ENCODE measurements around the gene KRT1. TPM values are rescaled to one million over a fixed set of nuclear protein-coding genes. Genes with fewer than 3 reads are reported as not detected.

Gene KRT1
- total RNA-seq, 1 experiment from 2014 or later: not detected

- BruUV-seq (replicated peaks): no TSS peak
- Mint-ChIP-seq H3K36me3 (ENCODE audit: insufficient read depth, unreplicated experiment) (no peaks in the 10 kb centered on the region), H3K9me3 (ENCODE audit: low read depth, unreplicated experiment) (no peaks in the 10 kb centered on the region), H3K27me3 (ENCODE audit: unreplicated experiment) (peaks cover 43% of the 10 kb centered on the region), H3K4me3 (ENCODE audit: low read depth, unreplicated experiment) (no peak overlapping the region), H3K4me1 (ENCODE audit: low read depth, unreplicated experiment) (no peaks in the 10 kb centered on the region), H3K27ac (ENCODE audit: unreplicated experiment) (no peak overlapping the region)
- DNase-seq: no peak
- CTCF ChIA-PET: no interaction called here
- intact Hi-C loops (cut with micrococcal nuclease; ENCODE audit: unreplicated experiment): no loop called here
- TF ChIP-seq, protein P1, sequence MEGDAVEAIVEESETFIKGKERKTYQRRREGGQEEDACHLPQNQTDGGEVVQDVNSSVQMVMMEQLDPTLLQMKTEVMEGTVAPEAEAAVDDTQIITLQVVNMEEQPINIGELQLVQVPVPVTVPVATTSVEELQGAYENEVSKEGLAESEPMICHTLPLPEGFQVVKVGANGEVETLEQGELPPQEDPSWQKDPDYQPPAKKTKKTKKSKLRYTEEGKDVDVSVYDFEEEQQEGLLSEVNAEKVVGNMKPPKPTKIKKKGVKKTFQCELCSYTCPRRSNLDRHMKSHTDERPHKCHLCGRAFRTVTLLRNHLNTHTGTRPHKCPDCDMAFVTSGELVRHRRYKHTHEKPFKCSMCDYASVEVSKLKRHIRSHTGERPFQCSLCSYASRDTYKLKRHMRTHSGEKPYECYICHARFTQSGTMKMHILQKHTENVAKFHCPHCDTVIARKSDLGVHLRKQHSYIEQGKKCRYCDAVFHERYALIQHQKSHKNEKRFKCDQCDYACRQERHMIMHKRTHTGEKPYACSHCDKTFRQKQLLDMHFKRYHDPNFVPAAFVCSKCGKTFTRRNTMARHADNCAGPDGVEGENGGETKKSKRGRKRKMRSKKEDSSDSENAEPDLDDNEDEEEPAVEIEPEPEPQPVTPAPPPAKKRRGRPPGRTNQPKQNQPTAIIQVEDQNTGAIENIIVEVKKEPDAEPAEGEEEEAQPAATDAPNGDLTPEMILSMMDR (IDR thresholded peaks at IDR 0.05; ENCODE audit: unreplicated experiment): no peak
Observed at GRCh38 chr12:52682381-52682660, 2.1 kb upstream of the KRT1 start.

DNA sequence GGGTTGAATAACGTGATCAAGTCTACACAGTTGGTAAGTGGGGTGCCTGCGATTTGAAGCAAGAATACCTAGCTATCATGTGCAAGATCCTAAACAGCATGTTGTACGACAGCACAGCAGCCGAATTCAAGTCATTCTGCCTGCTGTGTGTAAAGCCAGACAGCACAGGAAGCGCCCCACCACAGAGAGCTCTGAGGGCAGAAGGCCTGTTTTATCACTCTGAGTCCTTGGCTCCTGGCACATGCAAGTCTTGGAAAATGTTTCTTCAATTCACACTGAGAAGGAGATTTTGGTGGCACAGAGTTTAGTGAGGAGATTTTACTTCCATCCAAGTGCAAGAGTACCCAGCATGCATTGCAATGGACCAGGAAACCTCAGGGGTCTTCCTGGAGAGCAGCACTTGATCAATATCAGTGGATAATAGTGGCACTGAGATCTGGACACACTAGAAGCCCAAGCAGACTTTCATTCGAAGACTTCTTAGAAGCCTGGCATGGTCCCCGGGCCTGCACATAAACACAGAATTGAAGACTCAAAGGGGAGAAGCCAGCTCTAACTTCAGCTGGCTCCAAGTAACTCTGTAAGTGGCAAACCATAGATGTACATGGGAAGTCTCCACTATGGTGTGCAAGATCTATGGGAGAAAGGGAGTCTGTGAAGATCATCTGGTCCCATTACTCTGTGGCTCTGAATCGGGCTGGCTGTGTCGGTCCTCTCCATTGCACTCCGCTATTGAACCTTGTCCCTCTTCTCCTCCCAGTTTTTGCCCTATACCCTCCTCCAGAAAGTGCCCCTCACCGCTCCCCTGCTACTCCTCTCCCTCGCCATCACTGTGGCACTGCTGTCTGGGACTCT is 1.5 kb upstream of the KRT1 start:
- Mint-ChIP-seq H3K27me3 (ENCODE audit: unreplicated experiment) (peaks cover 38% of the 10 kb centered on the region), H3K36me3 (ENCODE audit: insufficient read depth, unreplicated experiment) (no peaks in the 10 kb centered on the region), H3K4me1 (ENCODE audit: low read depth, unreplicated experiment) (no peaks in the 10 kb centered on the region), H3K4me3 (ENCODE audit: low read depth, unreplicated experiment) (no peak overlapping the region), H3K9me3 (ENCODE audit: low read depth, unreplicated experiment) (no peaks in the 10 kb centered on the region), H3K27ac (ENCODE audit: unreplicated experiment) (no peak overlapping the region)
- BruUV-seq (replicated peaks): no TSS peak
- TF ChIP-seq, protein P1 (IDR thresholded peaks at IDR 0.05; ENCODE audit: unreplicated experiment): no peak
- intact Hi-C loops (cut with micrococcal nuclease; ENCODE audit: unreplicated experiment): no loop called here
- CTCF ChIA-PET: no interaction called here
- no peak for DNase-seq

- intact Hi-C loops (cut with micrococcal nuclease; ENCODE audit: unreplicated experiment): no loop called here
- no peaks in the 10 kb centered on the region for H3K4me1 Mint-ChIP-seq (ENCODE audit: low read depth, unreplicated experiment)
- H3K27ac Mint-ChIP-seq (ENCODE audit: unreplicated experiment): no peak overlapping the region
- no TSS peak for BruUV-seq (replicated peaks)
- no peak for DNase-seq
- TF ChIP-seq, protein P1 (IDR thresholded peaks at IDR 0.05; ENCODE audit: unreplicated experiment): no peak
- H3K4me3 Mint-ChIP-seq (ENCODE audit: low read depth, unreplicated experiment): no peak overlapping the region
- no peaks in the 10 kb centered on the region for H3K9me3 Mint-ChIP-seq (ENCODE audit: low read depth, unreplicated experiment)
- CTCF ChIA-PET: no interaction called here
- H3K27me3 Mint-ChIP-seq (ENCODE audit: unreplicated experiment): peaks cover 19% of the 10 kb centered on the region
- no peaks in the 10 kb centered on the region for H3K36me3 Mint-ChIP-seq (ENCODE audit: insufficient read depth, unreplicated experiment)
Observed at GRCh38 chr12:52679875-52680274, 332 bp downstream of the KRT1 start.

- no peaks in the 10 kb centered on the region for H3K27me3 Mint-ChIP-seq (ENCODE audit: unreplicated experiment)
- DNase-seq: no peak
- no TSS peak for BruUV-seq (replicated peaks)
Observed at GRCh38 chr12:52677671-52678070, 2.5 kb downstream of the KRT1 start.

More at GRCh38 chr12:52677671-52678070, 2.5 kb downstream of the KRT1 start:
- H3K4me1 Mint-ChIP-seq (ENCODE audit: low read depth, unreplicated experiment): no peaks in the 10 kb centered on the region
- intact Hi-C loops (cut with micrococcal nuclease; ENCODE audit: unreplicated experiment): no loop called here
- no peaks in the 10 kb centered on the region for H3K9me3 Mint-ChIP-seq (ENCODE audit: low read depth, unreplicated experiment)
- no peak overlapping the region for H3K27ac Mint-ChIP-seq (ENCODE audit: unreplicated experiment)
- no peaks in the 10 kb centered on the region for H3K36me3 Mint-ChIP-seq (ENCODE audit: insufficient read depth, unreplicated experiment)
- CTCF ChIA-PET: no interaction called here
- no peak overlapping the region for H3K4me3 Mint-ChIP-seq (ENCODE audit: low read depth, unreplicated experiment)
- TF ChIP-seq, protein P1 (IDR thresholded peaks at IDR 0.05; ENCODE audit: unreplicated experiment): no peak
